GM21367 (cell line): ENCODE measurements around the gene ETDA.
"Not testable (repeated sequence)": the region's sequence is repeated elsewhere in the genome, so short reads cannot be mapped to it uniquely, and the experiment has no call there.

Source experiments
- ATAC-seq: cut with Tn5 transposase; IDR thresholded peaks from one replicate; pipeline ENCODE4 v1.9.1; 2021; ENCODE audit not compliant: unreplicated experiment

Gene ETDA

GRCh38 chrX:135252011-135252518 is at the start of gene ETDA:
Gene ETDA (plus strand): TSS chrX:135252061. CDS start chrX:135253277, 1,216 bp downstream.
- ATAC-seq = not testable (repeated sequence)

GRCh38 chrX:135206427-135206826 is 45.4 kb upstream of the ETDA start:
- ATAC-seq = not testable (repeated sequence)

GRCh38 chrX:135213200-135213844 is 38.5 kb upstream of the ETDA start:
- no peak for ATAC-seq

GRCh38 chrX:135245989-135246388 is 5.9 kb upstream of the ETDA start:
- ATAC-seq = not testable (repeated sequence)

GRCh38 chrX:135256087-135256684 is 4.3 kb downstream of the ETDA start:
- not testable (repeated sequence) for ATAC-seq

- ATAC-seq = no peak
Measured at GRCh38 chrX:135256923-135257322, 5.1 kb downstream of the ETDA start.

- ATAC-seq = no peak
Measured at GRCh38 chrX:135257469-135257868, 5.6 kb downstream of the ETDA start.

GRCh38 chrX:135260976-135261375 is 9.1 kb downstream of the ETDA start:
- not testable (repeated sequence) for ATAC-seq

GRCh38 chrX:135263376-135263775 is 11.5 kb downstream of the ETDA start:
- ATAC-seq = not testable (repeated sequence)

- ATAC-seq = no peak
Measured at GRCh38 chrX:135264206-135264605, 12.3 kb downstream of the ETDA start.

GRCh38 chrX:135273162-135273561 is 21.3 kb downstream of the ETDA start:
- no peak for ATAC-seq

- ATAC-seq = no peak
Measured at GRCh38 chrX:135275973-135276372, 24.1 kb downstream of the ETDA start.

GRCh38 chrX:135287266-135287823 is 35.5 kb downstream of the ETDA start:
- no peak for ATAC-seq

- ATAC-seq = peak; percentile 97
Measured at GRCh38 chrX:135295238-135295943, 43.5 kb downstream of the ETDA start.

GRCh38 chrX:135295944-135296305 is 44.1 kb downstream of the ETDA start:
- ATAC-seq = peak; percentile 31

- no peak for ATAC-seq
Measured at GRCh38 chrX:135302269-135302873, 50.5 kb downstream of the ETDA start.
